ENCODE measurements around the gene TRIM36.

GRCh38 chr5:115147052-115147451, 22.7 kb downstream of the TRIM36 start:
- TF ChIP-seq CTCF (IDR thresholded peaks at IDR 0.05; ENCODE audit: low read depth, low read length) = no peak
- TF ChIP-seq EZH2phosphoT487 (IDR thresholded peaks at IDR 0.05; ENCODE audit: low read depth) = no peak

Data from OCI-LY3 (cell line).